DND-41 (cell line): ENCODE results near the gene RARRES1.

Source experiments
- ATAC-seq: fragments of 200-7000 bp; cut with Tn5 transposase; 3 replicates; pipeline ENCODE4 v1.9.1; 2021; ENCODE audit warnings: low read depth; ENCODE audit not compliant: insufficient read depth
- DNase-seq: peaks from one replicate; pipeline ENCODE4 v3.0.0-alpha.2; 2020
- H2AFZ ChIP-seq: 2 replicates; pipeline ENCODE4 v1.6.0; 2012; ENCODE audit warnings: low read depth, low read length
- H3K27ac ChIP-seq: 2 replicates; pipeline ENCODE4 v1.5.1; 2012; ENCODE audit warnings: low read length, inconsistent platforms
- H3K27me3 ChIP-seq: fragments of 200-600 bp; sonication (generic); 2 replicates; pipeline ENCODE4 v1.6.0; 2012; ENCODE audit warnings: low read length, mild to moderate bottlenecking, inconsistent platforms; ENCODE audit not compliant: insufficient read depth, poor library complexity
- H3K36me3 ChIP-seq: 2 replicates; pipeline ENCODE4 v1.5.1; 2012; ENCODE audit warnings: low read length, inconsistent platforms; ENCODE audit not compliant: insufficient read depth
- H3K4me1 ChIP-seq: 2 replicates; pipeline ENCODE4 v1.5.1; 2012; ENCODE audit warnings: mild to moderate bottlenecking, low read length; ENCODE audit not compliant: insufficient read depth
- H3K4me2 ChIP-seq: 2 replicates; pipeline ENCODE4 v1.6.0; 2012; ENCODE audit warnings: mild to moderate bottlenecking, moderate library complexity, low read length, inconsistent platforms; ENCODE audit not compliant: insufficient read depth
- H3K4me3 ChIP-seq, 2 experiments: fragments of 200-600 bp in 1 of 2; shearing (Covaris generic) in 1 of 2; 2 replicates each; pipeline ENCODE4 v1.5.1; 2012 to 2016; ENCODE audit warnings: inconsistent platforms in 2 of 2, low read length in 2 of 2, mild to moderate bottlenecking in 2 of 2, low read depth in 1 of 2, moderate library complexity in 1 of 2
- H3K79me2 ChIP-seq: 2 replicates; pipeline ENCODE4 v1.6.0; 2012; ENCODE audit warnings: low read length, inconsistent platforms; ENCODE audit not compliant: insufficient read depth
- H3K9ac ChIP-seq: 2 replicates; pipeline ENCODE4 v1.6.0; 2012; ENCODE audit warnings: low read depth, mild to moderate bottlenecking, inconsistent platforms, low read length, moderate library complexity
- H3K9me3 ChIP-seq: 2 replicates; pipeline ENCODE4 v1.5.1; 2012; ENCODE audit warnings: low read length, moderate library complexity, mild to moderate bottlenecking, inconsistent platforms; ENCODE audit not compliant: insufficient read depth, severe bottlenecking
- H4K20me1 ChIP-seq: 2 replicates; pipeline ENCODE4 v1.6.0; 2012; ENCODE audit warnings: low read length; ENCODE audit not compliant: insufficient read depth
- EZH2 ChIP-seq: IDR thresholded peaks from 3 replicates; pipeline ENCODE4 v1.6.1; 2012; ENCODE audit warnings: borderline replicate concordance, low read depth, mild to moderate bottlenecking, moderate library complexity, low read length, inconsistent platforms; ENCODE audit not compliant: severe bottlenecking
- TF ChIP-seq, protein P1 (sequence below): IDR thresholded peaks from 2 replicates; pipeline ENCODE4 v1.5.1; 2012; ENCODE audit warnings: borderline replicate concordance, low read length, moderate library complexity, mild to moderate bottlenecking; ENCODE audit not compliant: poor library complexity, severe bottlenecking; ENCODE audit errors: extremely low read depth

RARRES1 gene

GRCh38 chr3:158744567-158745288, 12.5 kb upstream of the RARRES1 start:
- H3K9ac ChIP-seq = no peak overlapping the region
- H3K27me3 ChIP-seq = no peaks in the 10 kb centered on the region
- H3K4me2 ChIP-seq = no peak overlapping the region
- H3K27ac ChIP-seq = no peak overlapping the region
- no peaks in the 10 kb centered on the region for H4K20me1 ChIP-seq
- no peaks in the 10 kb centered on the region for H3K79me2 ChIP-seq
- H3K4me3 ChIP-seq = no peak overlapping the region
- ATAC-seq (no peak), DNase-seq (no peak)
- H3K4me1 ChIP-seq = no peaks in the 10 kb centered on the region
- no peak overlapping the region for H2AFZ ChIP-seq
- no peaks in the 10 kb centered on the region; the same call in 1 of the 2 replicates for H3K36me3 ChIP-seq
- TF ChIP-seq EZH2 = no peak
- TF ChIP-seq, protein P1, sequence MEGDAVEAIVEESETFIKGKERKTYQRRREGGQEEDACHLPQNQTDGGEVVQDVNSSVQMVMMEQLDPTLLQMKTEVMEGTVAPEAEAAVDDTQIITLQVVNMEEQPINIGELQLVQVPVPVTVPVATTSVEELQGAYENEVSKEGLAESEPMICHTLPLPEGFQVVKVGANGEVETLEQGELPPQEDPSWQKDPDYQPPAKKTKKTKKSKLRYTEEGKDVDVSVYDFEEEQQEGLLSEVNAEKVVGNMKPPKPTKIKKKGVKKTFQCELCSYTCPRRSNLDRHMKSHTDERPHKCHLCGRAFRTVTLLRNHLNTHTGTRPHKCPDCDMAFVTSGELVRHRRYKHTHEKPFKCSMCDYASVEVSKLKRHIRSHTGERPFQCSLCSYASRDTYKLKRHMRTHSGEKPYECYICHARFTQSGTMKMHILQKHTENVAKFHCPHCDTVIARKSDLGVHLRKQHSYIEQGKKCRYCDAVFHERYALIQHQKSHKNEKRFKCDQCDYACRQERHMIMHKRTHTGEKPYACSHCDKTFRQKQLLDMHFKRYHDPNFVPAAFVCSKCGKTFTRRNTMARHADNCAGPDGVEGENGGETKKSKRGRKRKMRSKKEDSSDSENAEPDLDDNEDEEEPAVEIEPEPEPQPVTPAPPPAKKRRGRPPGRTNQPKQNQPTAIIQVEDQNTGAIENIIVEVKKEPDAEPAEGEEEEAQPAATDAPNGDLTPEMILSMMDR = no peak
- H3K9me3 ChIP-seq = no peaks in the 10 kb centered on the region

GRCh38 chr3:158743664-158744566, 11.7 kb upstream of the RARRES1 start:
- DNase-seq = no peak
- Histone ChIP-seq H3K27me3 (no peaks in the 10 kb centered on the region), H2AFZ (no peak overlapping the region), H3K4me3 (no peak overlapping the region), H3K27ac (no peak overlapping the region), H4K20me1 (no peaks in the 10 kb centered on the region), H3K9me3 (no peaks in the 10 kb centered on the region), H3K79me2 (no peaks in the 10 kb centered on the region), H3K4me2 (no peak overlapping the region), H3K4me1 (no peaks in the 10 kb centered on the region), H3K36me3 (no peaks in the 10 kb centered on the region; the same call in 1 of the 2 replicates), H3K9ac (no peak overlapping the region)
- TF ChIP-seq, protein P1 = no peak
- TF ChIP-seq EZH2 = no peak
- no peak for ATAC-seq

DNA sequence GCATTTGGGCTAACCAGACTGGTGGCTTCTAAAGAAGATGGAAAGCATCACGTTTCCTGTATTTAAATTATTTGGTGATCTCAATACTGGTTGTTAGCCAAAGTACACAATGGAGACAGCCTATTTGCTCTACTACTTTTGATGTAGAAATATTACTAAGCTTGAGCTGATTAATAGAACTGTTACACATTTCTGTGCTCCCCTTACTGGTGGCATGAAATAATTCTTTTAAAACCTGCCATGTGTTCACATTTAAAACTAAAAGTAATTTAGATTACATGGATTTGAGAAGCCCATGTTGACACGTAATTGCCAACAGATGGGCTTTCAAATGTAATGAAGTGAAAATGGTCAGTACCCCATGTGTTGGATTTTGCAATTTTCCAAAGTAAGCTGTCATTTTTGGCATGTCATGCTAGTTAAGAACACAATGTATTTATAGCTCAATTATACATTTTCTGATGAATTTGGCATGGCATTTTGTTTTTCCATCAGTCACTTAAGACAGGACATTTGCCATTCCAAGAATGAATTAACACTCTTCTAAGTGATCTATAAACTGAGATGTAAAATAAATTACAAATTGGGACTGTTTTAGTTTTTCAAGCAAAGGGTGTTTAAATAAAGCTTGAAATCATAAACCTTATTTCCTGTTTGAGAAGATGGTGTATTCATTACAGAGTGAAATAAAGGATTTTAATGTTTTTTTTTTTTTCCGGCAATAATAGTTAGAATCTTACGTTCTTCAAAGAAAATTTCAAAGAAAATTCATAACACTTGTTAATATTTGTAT, 10.8 kb upstream of the RARRES1 start:
- no peaks in the 10 kb centered on the region for H3K4me1 ChIP-seq
- no peaks in the 10 kb centered on the region for H3K79me2 ChIP-seq
- no peak overlapping the region for H2AFZ ChIP-seq
- H3K4me2 ChIP-seq = no peak overlapping the region
- H3K27ac ChIP-seq = no peak overlapping the region
- no peaks in the 10 kb centered on the region for H3K9me3 ChIP-seq
- no peaks in the 10 kb centered on the region for H4K20me1 ChIP-seq
- ATAC-seq = no peak
- H3K27me3 ChIP-seq = no peaks in the 10 kb centered on the region
- TF ChIP-seq, protein P1 = no peak
- no peak for TF ChIP-seq EZH2
- no peak overlapping the region for H3K4me3 ChIP-seq
- H3K36me3 ChIP-seq = no peaks in the 10 kb centered on the region; the same call in 1 of the 2 replicates
- no peak for DNase-seq
- H3K9ac ChIP-seq = no peak overlapping the region
